RPMI7951 (cell line): ENCODE data around the gene SLC5A4. TPM values are rescaled to one million over a fixed set of nuclear protein-coding genes. Genes with fewer than 3 reads are reported as not detected.
"Not testable (repeated sequence)": the region's sequence is repeated elsewhere in the genome, so short reads cannot be mapped to it uniquely, and the experiment has no call there.

ENCODE experiments used
- DNase-seq: peaks from one replicate; pipeline ENCODE4 v3.0.0-alpha.2; 2012; ENCODE audit warnings: low read depth
- total RNA-seq: library from RNA; depleted of rRNA; stranded (reverse); fragments of >200 nt; shearing (Covaris generic); gene quantifications from 2 replicates; pipeline ENCODE4 v1.2.3, GENCODE V29; 2014; rRNA removed

The SLC5A4 gene
- total RNA-seq, 1 experiment from 2014 or later = not detected

- no peak for DNase-seq
Observed at GRCh38 chr22:32199961-32200360, 55.2 kb downstream of the SLC5A4 start.

- no peak for DNase-seq
Observed at GRCh38 chr22:32199341-32199740, 55.8 kb downstream of the SLC5A4 start.

- DNase-seq = not testable (repeated sequence)
Observed at GRCh38 chr22:32197553-32198226, 57.5 kb downstream of the SLC5A4 start.

- DNase-seq = not testable (repeated sequence)
Observed at GRCh38 chr22:32195900-32196299, 59.2 kb downstream of the SLC5A4 start.

- not testable (repeated sequence) for DNase-seq
Observed at GRCh38 chr22:32193346-32193745, 61.8 kb downstream of the SLC5A4 start.

- not testable (repeated sequence) for DNase-seq
Observed at GRCh38 chr22:32191021-32191420, 64.1 kb downstream of the SLC5A4 start.

GRCh38 chr22:32185821-32186220, 69.3 kb downstream of the SLC5A4 start:
- no peak for DNase-seq

GRCh38 chr22:32183625-32184024, 71.5 kb downstream of the SLC5A4 start:
- no peak for DNase-seq

GRCh38 chr22:32181043-32181442, 74.1 kb downstream of the SLC5A4 start:
- no peak for DNase-seq

GRCh38 chr22:32177221-32177765, 77.9 kb downstream of the SLC5A4 start:
- DNase-seq = no peak

GRCh38 chr22:32175683-32176644, 79.2 kb downstream of the SLC5A4 start:
- DNase-seq = no peak

- DNase-seq = no peak
Observed at GRCh38 chr22:32175115-32175514, 80.0 kb downstream of the SLC5A4 start.

Other genes starting within 250 kb of the SLC5A4 start
- not detected in 2 replicates for gene SLC5A1, start 212.1 kb downstream of the SLC5A4 start, total RNA-seq
- not detected in 2 replicates for gene C22orf42, start 96.0 kb downstream of the SLC5A4 start, total RNA-seq
- not detected in 2 replicates for gene RFPL2, start 50.3 kb downstream of the SLC5A4 start, total RNA-seq
- gene RFPL3, start 102.5 kb upstream of the SLC5A4 start, total RNA-seq = not detected in 2 replicates
- gene RTCB, start 156.9 kb upstream of the SLC5A4 start, total RNA-seq = 74.9 and 101 TPM in 2 replicates
- not detected in 2 replicates for gene BPIFC, start 209.1 kb upstream of the SLC5A4 start, total RNA-seq
- 104 and 136 TPM in 2 replicates for gene FBXO7, start 219.5 kb upstream of the SLC5A4 start, total RNA-seq